ENCODE results near the gene TREML4.

DNA sequence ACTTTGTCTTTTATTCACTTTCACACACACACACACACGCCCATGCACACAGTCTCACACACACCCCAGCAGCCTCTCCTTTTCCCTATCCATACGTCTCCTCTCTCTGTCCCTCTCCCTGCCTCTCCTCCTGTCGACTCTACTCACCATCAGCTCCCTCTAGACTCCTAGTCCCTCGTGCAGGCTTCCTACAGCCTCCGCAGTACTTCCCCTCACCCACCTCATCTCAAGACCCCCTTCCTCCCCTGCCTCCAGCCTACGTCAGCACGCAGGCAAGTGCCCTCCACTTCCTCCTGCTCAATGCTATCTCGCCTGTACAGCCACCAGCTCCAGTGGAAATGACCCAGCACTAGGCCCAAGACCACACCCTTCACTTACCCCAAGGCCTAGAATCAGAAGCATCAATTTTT, 26.4 kb upstream of the TREML4 start:
- TF ChIP-seq, protein P1, sequence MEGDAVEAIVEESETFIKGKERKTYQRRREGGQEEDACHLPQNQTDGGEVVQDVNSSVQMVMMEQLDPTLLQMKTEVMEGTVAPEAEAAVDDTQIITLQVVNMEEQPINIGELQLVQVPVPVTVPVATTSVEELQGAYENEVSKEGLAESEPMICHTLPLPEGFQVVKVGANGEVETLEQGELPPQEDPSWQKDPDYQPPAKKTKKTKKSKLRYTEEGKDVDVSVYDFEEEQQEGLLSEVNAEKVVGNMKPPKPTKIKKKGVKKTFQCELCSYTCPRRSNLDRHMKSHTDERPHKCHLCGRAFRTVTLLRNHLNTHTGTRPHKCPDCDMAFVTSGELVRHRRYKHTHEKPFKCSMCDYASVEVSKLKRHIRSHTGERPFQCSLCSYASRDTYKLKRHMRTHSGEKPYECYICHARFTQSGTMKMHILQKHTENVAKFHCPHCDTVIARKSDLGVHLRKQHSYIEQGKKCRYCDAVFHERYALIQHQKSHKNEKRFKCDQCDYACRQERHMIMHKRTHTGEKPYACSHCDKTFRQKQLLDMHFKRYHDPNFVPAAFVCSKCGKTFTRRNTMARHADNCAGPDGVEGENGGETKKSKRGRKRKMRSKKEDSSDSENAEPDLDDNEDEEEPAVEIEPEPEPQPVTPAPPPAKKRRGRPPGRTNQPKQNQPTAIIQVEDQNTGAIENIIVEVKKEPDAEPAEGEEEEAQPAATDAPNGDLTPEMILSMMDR (IDR thresholded peaks at IDR 0.05; ENCODE audit: poor library complexity, severe bottlenecking) = no peak
- TF ChIP-seq TAF1 (IDR thresholded peaks at IDR 0.05; ENCODE audit: low read depth) (no peak), EZH2 (IDR thresholded peaks at IDR 0.05; ENCODE audit: borderline replicate concordance, insufficient read depth, low read length, poor library complexity, severe bottlenecking) (no peak), POLR2AphosphoS5 (IDR thresholded peaks at IDR 0.05) (no peak), EP300 (conservative IDR thresholded peaks at IDR 0.05; ENCODE audit: poor library complexity, severe bottlenecking) (no peak), MXI1 (conservative IDR thresholded peaks at IDR 0.05; ENCODE audit: poor library complexity, severe bottlenecking) (no peak), SMC3 (conservative IDR thresholded peaks at IDR 0.05; ENCODE audit: poor library complexity) (no peak)
